ENCODE results near the gene PPIP5K1. TPM values are rescaled to one million over a fixed set of nuclear protein-coding genes. Genes with fewer than 3 reads are reported as not detected.

PPIP5K1 gene
- total and polyA plus RNA-seq, 2 of the 4 experiments (the other 2 are of a cell fraction), result 12.7 to 14.2 TPM

DNA sequence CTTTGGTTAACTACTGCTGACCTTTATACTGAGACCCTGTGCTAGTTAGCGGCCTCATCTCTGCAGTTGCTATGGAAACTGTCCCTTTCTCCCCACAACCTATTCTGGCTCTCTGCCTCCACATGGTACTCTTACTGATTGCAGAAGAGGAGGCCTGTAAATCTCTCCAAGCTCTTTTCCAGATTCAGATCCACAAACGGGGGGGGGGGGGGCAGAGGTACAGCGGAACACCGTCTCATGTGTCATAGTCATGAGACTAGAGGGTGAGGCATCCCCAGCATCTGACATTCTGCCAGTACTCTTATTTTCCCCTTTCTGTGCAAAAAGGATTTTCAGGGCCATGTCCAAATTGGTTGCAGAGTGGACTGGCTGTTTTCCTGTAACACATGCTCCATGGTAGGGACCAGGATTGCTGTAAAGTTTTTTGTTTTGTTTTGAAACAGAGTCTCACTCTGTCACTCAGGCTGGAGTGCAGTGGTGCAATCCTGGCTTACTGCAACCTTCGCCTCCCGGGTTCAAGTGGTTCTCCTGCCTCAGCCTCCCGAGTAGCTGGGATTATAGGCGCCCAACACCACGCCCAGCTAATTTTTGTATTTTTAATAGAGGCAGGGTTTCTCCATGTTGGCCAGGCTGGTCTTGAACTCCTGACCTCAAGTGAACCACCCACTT lies 80.9 kb downstream of the PPIP5K1 start:
- BruUV-seq (replicated peaks), result no TSS peak
- no peak overlapping the region for H3K4me3 ChIP-seq (ENCODE audit: insufficient read depth, low read depth, low read length)
- peak overlapping the region; percentile 30; the same call in 1 of the 2 replicates for H3K27ac ChIP-seq (ENCODE audit: insufficient read depth, low read length)
- H4K8ac ChIP-seq (ENCODE audit: low read depth in 2 of 2, low read length in 2 of 2), result peak overlapping the region in 1 of 2 experiments; percentile 88; a peak in 2 of 4 replicates
- no peak overlapping the region; the same call in 1 of the 2 replicates for H2AK5ac ChIP-seq (ENCODE audit: low read depth, low read length)
- CTCF ChIA-PET, result no interaction called here
- 80% methylated on average over 2 of the region's 9 CpGs; no CpG with 5 or more reads in 1 of the 2 experiments for WGBS, 2 experiments (ENCODE audit: extremely low coverage in 2 of 2, insufficient read length in 1 of 2)
- H4K91ac ChIP-seq (ENCODE audit: insufficient read depth, low read depth, low read length), result no peak overlapping the region
- H3K4ac ChIP-seq (ENCODE audit: low read depth, low read length), result peak overlapping the region; percentile 24; the same call in 1 of the 2 replicates
- no peak overlapping the region; the same call in 1 of the 2 replicates for H2BK120ac ChIP-seq (ENCODE audit: low read depth, low read length)
- no peaks in the 10 kb centered on the region for H3K36me3 ChIP-seq (ENCODE audit: control insufficient read depth, insufficient read depth, low read length)
- ATAC-seq (ENCODE audit: low read depth), result no peak
- no peak overlapping the region for H3K18ac ChIP-seq (ENCODE audit: low read depth, low read length)
- POLR2A ChIA-PET (ENCODE audit: unreplicated experiment), result interaction anchor here (0.6 kb wide), 1 partner anchor 138 kb away, joined by 3 read pairs; the partner anchor contains the start of genes TUBGCP4 and ZSCAN29
- H3K23ac ChIP-seq (ENCODE audit: low read depth, low read length), result peak overlapping the region; percentile 74; the same call in 1 of the 2 replicates
- H3K4me1 ChIP-seq (ENCODE audit: control insufficient read depth, insufficient read depth, low read length), result peaks cover 13% of the 10 kb centered on the region
- intact Hi-C loops (cut with micrococcal nuclease), result no loop called here
- peak overlapping the region; percentile 63 for H2BK5ac ChIP-seq (ENCODE audit: low read depth, low read length, poor library complexity, severe bottlenecking)
- H2AFZ ChIP-seq (replicated peaks; ENCODE audit: low read length, poor library complexity), result peak overlapping the region; percentile 11
- H3K9me1 ChIP-seq (ENCODE audit: insufficient read depth, low read length), result peaks cover 14% of the 10 kb centered on the region
- peak overlapping the region; percentile 56; the same call in 1 of the 2 replicates for H3K14ac ChIP-seq (replicated peaks; ENCODE audit: low read depth, low read length)
- H2BK20ac ChIP-seq (ENCODE audit: low read depth, low read length), result no peak overlapping the region
- DNase-seq, result no peak
- in situ Hi-C loops (cut with MboI; ENCODE audit: low sequenced_read_pairs), result no loop called here
- H3K9ac ChIP-seq (ENCODE audit: low read depth, low read length), result no peak overlapping the region
- no peaks in the 10 kb centered on the region for H4K20me1 ChIP-seq (ENCODE audit: insufficient read depth, low read length)
- H2AK9ac ChIP-seq (replicated peaks; ENCODE audit: low read depth, low read length, poor library complexity), result no peak overlapping the region
- 0 out of 2 replicates have a peak overlapping the region, but pooled peaks have one; percentile 24 for H3K4me2 ChIP-seq (ENCODE audit: low read depth, low read length)
- H3K9me3 ChIP-seq (ENCODE audit: control insufficient read depth, insufficient read depth, low read length), result no peaks in the 10 kb centered on the region
- no peak overlapping the region for H2BK15ac ChIP-seq (ENCODE audit: low read depth, low read length)
- 0 out of 2 replicates have a peak overlapping the region, but pooled peaks have one; percentile 9 for H4K5ac ChIP-seq (ENCODE audit: low read depth, low read length)
- dilution Hi-C loops (cut with HindIII; ENCODE audit: low sequenced_read_pairs, unreplicated experiment), result no loop called here
- no peak overlapping the region for H3K56ac ChIP-seq (ENCODE audit: extremely low read depth, insufficient read depth, low read length)
- H3K27me3 ChIP-seq (ENCODE audit: control insufficient read depth, insufficient read depth, low read length), result no peaks in the 10 kb centered on the region
- peaks cover 0 to 15% of the 10 kb centered on the region in 2 experiments; a peak in 3 of 4 replicates for H3K79me1 ChIP-seq (ENCODE audit: low read depth in 1 of 2, low read length in 2 of 2)
- TF ChIP-seq, protein P1, sequence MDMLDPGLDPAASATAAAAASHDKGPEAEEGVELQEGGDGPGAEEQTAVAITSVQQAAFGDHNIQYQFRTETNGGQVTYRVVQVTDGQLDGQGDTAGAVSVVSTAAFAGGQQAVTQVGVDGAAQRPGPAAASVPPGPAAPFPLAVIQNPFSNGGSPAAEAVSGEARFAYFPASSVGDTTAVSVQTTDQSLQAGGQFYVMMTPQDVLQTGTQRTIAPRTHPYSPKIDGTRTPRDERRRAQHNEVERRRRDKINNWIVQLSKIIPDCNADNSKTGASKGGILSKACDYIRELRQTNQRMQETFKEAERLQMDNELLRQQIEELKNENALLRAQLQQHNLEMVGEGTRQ (IDR thresholded peaks at IDR 0.05; ENCODE audit: low read depth, low read length), result no peak
- TF ChIP-seq CHD1 (IDR thresholded peaks at IDR 0.05; ENCODE audit: low read depth, low read length), result no peak
- TF ChIP-seq RCOR1 (IDR thresholded peaks at IDR 0.05; ENCODE audit: insufficient replicate concordance, low read length), result no peak
- TF ChIP-seq MXI1 (IDR thresholded peaks at IDR 0.05; ENCODE audit: borderline replicate concordance, low read depth, low read length), result no peak
- TF ChIP-seq BHLHE40 (IDR thresholded peaks at IDR 0.05; ENCODE audit: low read depth, low read length), result no peak
- TF ChIP-seq FOS (IDR thresholded peaks at IDR 0.05; ENCODE audit: low read depth, low read length), result no peak
- TF ChIP-seq, protein P2, sequence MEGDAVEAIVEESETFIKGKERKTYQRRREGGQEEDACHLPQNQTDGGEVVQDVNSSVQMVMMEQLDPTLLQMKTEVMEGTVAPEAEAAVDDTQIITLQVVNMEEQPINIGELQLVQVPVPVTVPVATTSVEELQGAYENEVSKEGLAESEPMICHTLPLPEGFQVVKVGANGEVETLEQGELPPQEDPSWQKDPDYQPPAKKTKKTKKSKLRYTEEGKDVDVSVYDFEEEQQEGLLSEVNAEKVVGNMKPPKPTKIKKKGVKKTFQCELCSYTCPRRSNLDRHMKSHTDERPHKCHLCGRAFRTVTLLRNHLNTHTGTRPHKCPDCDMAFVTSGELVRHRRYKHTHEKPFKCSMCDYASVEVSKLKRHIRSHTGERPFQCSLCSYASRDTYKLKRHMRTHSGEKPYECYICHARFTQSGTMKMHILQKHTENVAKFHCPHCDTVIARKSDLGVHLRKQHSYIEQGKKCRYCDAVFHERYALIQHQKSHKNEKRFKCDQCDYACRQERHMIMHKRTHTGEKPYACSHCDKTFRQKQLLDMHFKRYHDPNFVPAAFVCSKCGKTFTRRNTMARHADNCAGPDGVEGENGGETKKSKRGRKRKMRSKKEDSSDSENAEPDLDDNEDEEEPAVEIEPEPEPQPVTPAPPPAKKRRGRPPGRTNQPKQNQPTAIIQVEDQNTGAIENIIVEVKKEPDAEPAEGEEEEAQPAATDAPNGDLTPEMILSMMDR (conservative IDR thresholded peaks at IDR 0.05; ENCODE audit: low read depth, low read length), result no peak
- TF ChIP-seq POLR2A (IDR thresholded peaks at IDR 0.05; ENCODE audit: low read depth, low read length), result no peak
- TF ChIP-seq, protein P3, sequence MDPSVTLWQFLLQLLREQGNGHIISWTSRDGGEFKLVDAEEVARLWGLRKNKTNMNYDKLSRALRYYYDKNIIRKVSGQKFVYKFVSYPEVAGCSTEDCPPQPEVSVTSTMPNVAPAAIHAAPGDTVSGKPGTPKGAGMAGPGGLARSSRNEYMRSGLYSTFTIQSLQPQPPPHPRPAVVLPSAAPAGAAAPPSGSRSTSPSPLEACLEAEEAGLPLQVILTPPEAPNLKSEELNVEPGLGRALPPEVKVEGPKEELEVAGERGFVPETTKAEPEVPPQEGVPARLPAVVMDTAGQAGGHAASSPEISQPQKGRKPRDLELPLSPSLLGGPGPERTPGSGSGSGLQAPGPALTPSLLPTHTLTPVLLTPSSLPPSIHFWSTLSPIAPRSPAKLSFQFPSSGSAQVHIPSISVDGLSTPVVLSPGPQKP (IDR thresholded peaks at IDR 0.05; ENCODE audit: borderline replicate concordance, low read depth, low read length), result no peak
- TF ChIP-seq MAFK (IDR thresholded peaks at IDR 0.05; ENCODE audit: low read depth, low read length), result no peak
- no peak for TF ChIP-seq NFE2L2 (IDR thresholded peaks at IDR 0.05; ENCODE audit: low read depth, low read length)
- TF ChIP-seq RFX5 (IDR thresholded peaks at IDR 0.05; ENCODE audit: low read depth, low read length), result no peak
- TF ChIP-seq MAZ (IDR thresholded peaks at IDR 0.05; ENCODE audit: borderline replicate concordance, low read depth, low read length), result no peak
- no peak for TF ChIP-seq CEBPB (IDR thresholded peaks at IDR 0.05; ENCODE audit: low read depth, low read length)
- TF ChIP-seq RAD21 (IDR thresholded peaks at IDR 0.05; ENCODE audit: low read length), result no peak
